ENCODE measurements around the gene RBMS3.
"Not testable (repeated sequence)": the region's sequence is repeated elsewhere in the genome, so short reads cannot be mapped to it uniquely, and the experiment has no call there.

Gene RBMS3

DNA sequence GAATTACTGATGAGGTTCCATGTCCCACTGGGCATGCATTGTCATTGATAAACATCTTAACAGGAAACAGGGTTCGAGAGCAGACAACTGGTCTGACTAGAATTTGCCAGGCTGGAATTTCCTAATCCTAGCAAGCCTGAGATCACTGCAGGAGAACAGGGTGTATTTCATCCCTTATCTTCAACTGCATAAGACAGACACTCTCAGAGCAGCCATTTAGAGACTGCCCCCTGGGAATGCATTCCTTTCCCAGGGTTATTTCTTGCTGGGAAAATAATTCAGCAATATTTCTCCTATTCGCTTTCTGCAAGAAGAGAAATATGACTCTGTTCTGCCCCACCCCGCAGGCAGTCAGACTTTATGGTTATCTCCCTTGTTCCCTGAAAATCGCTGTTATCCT, 113.1 kb downstream of the RBMS3 start:
- not testable (repeated sequence) for DNase-seq

DNA sequence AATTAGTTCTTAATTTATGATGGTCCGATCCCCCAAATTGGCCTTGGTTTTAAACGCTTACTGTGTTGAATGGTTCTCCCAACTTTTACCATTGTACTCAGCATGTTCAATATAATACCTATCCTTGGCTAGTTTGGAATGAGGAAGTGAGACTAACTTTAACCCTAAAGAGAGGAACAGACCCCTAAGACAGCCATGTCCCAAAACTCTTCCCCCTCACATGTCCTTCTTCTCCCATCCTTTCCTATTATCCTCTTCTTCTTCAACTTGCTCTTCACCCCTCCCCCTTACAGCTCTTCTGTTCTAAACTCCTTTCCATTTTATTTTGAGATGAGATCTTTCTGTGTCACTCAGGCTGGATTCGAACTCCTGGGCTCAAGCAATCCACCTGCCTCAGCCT, 116.5 kb downstream of the RBMS3 start:
- peak; percentile 0 for DNase-seq

DNA sequence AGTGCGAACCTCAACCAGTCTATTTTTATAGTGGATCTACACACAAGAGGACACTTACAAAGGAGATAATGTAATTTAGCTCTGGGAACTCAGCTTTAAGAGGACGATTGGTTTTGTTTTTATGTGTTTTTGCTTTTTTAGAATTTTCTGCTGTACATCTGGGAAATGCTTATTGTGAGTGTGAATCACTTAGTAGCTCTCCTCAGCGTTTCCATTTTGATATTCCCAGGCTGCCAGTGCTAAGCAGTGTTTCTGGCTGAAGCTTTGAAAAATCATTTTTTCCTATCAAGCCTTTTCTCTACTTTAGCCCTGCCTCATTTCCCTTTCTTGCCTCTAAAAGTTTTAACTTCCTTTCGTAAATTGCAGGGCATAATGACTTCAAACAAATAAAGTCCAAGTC, 117.9 kb downstream of the RBMS3 start:
- DNase-seq, result no peak

DNA sequence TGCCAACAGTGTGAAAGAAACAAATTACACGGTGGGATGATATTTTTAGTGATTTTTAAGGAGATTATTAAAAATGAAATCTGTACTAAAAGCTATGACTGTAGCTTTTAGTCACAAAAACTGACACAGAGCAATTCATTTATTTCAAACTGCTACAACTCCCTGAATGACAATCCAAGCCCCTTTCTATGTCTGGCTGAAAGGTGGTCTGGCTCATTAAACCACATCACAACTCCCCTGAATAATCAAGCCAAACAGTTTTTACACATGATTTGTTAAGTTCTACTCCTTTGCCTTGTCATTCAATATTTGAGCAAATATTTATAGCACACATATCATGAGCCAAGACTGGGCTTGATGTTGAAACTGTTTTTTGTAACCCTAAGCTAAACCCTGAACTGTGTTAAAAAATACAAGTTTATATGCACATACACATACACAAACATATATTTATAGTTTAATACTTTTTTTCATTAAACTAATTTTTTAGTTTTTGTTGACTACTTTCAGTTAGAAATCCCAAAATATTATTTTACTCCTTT, 125.5 kb downstream of the RBMS3 start:
- DNase-seq, result no peak

DNA sequence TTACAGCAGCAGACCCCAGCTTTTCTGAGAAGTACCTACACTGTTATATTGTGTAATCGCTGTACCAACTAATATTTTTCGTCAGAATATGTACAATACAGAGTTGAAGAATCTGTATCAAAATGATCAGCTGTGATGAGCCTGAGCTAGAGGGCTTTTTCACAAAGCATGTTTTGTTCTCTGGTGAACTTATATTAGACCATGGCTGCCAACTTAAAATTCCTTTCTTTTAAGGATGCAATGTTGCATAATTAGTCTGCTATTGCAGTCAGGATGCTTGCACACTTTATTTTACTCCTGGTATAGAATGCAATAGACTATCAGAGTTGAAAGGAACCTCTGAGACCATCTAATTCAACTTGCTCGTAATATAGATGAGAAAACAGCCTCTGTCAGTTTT, 127.8 kb downstream of the RBMS3 start:
- DNase-seq, result no peak

DNA sequence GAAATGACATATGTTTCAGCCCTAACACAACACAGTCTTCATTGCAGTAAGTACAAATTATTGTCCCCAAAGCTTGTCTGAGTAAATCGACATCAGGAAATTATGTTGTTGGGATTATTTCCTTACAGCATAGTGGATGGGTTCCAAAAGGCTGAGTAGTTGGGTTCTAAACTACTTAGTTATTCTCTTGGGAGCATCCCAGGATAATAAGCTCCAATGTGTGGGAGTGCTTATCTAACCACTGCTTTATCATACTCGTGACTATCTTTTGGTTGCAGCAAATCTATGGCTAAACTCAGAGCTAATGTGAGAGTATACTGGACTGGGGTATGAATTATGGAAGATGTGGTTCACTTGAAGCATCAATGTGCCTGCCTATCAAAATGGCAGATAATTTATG, 128.5 kb downstream of the RBMS3 start:
- no peak for DNase-seq

DNA sequence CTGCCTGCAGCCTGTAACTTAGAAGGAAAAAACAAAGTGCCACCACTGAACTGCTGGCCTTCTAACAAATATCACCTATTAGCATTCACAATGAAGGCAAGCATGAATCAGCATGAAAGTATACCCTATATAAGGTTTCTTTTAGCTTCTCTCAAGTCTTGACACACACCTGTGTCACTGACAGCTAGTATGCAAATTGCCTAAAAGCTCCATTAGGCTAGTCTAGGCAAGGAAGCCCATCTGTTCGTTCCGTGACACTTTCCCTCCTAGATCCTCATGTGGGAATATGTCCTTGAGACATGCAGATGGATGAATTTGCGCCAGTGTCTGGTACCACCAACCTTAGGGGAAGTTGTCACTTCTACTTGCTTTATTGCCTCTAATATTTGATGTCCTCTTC, 129.3 kb downstream of the RBMS3 start:
- DNase-seq, result no peak

DNA sequence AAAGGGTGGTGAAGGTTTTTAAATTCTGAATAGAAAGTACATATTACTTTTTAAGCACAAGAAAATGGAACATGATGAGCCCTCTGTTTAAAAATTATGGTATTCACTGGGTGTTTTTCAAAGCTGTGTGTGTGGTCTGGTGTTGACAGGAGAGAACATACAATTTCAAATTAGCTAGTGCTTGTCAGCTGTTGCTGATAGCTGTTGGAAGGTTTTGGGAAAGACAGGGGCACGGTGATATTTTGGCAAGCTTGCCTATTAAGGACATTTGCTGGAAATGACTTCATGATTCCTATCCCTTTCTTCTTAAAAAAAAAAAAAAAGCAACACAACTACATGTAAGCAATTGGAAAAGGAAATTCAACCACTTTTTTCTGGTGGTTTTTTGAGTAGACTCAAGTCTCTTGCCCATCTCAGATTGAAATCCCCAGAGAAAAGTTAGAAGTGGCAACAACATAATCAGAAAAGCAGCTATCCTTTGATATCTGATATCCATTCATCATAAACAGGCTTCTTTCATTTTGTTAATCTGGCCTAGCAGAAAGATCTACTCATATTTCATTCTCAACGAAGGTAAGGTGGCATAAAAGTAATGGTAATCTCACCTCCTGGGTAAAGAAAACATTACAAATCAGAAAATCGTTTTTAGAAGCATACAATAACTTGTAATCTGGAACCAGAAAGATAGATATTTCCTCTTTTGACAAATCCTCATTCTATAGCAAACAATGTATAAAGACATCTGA, 130.0 kb downstream of the RBMS3 start:
- no peak for DNase-seq

DNA sequence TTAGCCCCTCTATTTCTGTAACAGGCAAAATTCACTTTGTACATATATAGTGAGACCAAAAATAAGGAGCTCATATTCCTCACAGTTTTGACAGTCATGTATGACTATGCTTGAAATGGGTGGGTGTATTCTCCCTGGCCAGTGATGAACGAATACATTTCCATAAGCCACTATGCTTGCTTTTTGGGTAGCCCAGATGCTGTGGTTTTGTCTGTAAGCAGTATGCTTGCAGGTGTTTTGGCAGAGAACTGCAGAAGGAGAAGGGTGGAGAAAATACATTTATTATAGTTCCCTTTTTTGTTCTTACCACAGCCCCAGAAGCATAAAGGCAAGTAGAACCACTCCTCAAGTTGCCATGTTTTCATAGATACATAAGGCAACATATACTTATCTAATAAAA, 131.2 kb downstream of the RBMS3 start:
- DNase-seq, result peak; percentile 9

DNA sequence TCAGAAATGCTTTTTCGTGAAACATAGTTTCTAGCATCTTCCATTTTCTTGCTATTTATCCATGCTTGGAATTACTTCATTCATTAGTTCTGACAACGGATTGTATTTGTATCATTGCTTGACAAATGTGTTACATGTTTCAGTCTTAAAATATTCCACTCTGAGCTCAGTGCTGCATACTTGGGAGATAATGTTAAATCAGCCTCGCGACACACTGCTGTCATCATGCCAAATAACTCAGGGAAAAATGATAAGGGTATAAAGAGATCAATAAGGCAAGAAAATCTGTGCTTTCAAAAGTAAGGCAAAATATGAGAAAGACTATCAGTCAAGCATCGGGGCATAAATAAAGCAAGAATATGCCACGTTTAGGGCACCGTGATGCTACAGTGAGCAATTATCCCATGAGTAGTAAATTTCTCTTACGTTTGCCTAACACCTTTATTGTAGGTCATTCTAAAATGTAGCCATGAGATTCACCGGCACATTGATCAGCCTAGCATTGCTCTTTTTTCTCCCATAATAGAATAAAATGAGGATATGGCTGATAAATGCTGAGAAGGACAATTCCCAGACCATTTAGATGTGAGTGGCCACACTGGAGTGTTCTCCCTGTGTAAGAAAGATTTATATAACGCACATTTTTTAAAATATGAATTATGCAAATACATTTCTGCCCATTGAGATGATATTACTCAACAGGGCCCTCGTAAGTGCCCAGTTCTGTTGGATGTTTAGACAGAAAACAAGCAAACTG, 133.8 kb downstream of the RBMS3 start:
- DNase-seq, result no peak

DNA sequence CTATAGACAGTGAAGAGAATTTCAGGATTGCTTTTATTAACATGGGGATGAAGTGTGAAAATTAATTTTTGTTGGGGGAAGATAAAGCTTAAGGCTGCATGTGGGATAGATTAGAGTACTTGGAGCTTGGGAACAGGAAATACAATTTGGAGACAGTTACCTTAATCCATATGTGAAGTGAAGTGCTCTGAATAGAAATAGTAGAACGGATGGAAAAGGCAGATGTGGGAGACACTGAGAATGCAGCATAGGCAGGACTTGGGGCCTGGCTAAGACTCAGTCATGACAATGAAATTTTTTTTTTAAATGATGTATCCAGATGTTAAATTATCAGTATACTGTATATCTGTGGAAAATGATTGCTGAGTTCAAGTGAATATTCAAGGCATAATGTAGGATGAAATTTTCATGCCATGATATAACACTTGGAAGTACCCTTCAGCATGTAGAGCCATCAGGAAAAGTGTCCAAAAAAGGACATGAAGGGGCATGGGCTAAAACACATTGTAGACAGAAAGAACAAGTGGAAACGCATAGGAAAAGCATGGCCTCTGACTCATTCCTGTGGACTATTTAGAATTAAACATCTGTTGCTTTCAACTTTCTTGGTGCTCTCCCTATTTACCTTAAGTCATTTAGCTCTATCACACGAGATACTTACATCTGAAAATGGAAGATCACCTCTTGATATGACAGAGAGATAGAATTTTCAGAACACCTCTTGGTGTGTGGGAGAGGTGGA, 134.8 kb downstream of the RBMS3 start:
- DNase-seq, result no peak

DNA sequence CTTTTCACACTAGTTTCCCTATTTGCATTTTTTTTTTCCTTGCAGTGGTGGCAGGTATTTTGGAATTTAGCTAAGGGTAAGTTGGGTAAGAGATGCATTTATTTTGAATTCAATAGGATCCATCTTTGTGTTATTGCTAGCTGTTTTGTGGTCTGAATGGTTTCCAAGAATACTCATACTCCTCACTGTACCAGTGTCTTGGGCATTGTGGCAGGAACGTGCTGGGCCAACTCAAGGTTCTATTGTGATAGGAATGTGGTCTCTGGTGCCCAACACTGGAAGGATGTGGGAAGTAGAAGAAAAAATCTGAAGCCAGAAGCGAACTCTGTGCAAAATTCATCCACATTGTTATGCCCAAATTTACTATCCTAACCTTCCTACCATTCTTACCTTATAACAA, 135.6 kb downstream of the RBMS3 start:
- DNase-seq, result no peak

DNA sequence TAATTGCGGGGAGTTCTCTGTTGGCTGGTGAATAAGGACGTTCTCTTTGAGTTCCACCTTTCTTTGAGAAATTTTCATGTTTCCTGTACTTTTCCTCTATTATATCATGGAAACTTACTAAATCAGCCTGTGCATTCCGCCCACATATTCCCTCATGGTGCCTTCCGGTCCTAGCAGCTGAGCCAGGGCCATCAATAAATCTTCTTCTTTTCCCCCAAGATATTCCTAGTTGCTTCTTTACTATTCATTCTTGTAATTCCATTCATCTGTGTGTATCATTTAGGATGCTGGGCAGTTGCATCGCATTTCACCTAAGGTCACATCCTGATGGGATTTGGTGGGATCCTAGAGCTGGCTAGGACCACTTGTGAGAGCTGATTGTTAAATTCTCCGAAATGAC, 139.2 kb downstream of the RBMS3 start:
- no peak for DNase-seq

DNA sequence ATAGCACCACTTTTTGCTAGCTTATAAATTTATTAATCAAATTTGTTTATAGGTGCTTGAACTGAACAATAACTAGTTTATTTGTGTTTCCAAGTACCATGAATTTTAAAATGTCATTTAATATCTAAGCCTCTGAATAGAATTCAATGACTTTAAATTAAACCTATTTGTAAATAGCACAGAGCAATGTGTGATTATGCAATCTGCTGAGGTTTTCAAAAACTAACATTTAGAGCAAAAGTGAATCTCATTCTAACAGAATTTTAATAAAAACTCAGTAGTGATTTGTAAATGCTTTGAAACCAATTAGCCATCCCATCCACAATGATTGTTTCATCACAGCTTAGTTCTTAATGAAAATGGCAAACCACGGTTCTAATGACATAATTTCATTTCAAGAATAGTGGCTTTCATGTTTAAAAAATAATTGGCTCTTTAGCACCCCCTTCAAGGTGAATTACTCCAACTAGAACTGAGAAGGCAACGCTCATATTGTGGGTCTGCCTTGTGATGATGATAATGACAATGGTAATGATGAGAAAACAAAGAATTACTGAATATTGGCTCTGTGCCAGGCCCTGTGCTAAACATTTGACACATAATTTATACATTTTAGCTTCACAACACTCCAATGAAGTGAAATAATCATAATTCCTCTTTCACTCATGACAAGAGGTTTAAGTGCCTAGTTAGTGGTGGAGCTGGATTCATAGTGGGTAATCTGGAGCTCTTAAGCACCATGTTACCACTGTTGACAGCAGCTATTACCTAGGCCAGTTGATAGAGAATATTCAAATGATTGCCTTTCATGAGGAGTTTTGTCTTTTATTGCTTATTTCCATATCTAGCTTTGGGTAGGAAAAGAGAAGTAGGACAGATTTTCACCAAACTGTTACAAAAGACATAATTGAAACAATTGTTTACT, 145.7 kb downstream of the RBMS3 start:
- DNase-seq, result no peak

DNA sequence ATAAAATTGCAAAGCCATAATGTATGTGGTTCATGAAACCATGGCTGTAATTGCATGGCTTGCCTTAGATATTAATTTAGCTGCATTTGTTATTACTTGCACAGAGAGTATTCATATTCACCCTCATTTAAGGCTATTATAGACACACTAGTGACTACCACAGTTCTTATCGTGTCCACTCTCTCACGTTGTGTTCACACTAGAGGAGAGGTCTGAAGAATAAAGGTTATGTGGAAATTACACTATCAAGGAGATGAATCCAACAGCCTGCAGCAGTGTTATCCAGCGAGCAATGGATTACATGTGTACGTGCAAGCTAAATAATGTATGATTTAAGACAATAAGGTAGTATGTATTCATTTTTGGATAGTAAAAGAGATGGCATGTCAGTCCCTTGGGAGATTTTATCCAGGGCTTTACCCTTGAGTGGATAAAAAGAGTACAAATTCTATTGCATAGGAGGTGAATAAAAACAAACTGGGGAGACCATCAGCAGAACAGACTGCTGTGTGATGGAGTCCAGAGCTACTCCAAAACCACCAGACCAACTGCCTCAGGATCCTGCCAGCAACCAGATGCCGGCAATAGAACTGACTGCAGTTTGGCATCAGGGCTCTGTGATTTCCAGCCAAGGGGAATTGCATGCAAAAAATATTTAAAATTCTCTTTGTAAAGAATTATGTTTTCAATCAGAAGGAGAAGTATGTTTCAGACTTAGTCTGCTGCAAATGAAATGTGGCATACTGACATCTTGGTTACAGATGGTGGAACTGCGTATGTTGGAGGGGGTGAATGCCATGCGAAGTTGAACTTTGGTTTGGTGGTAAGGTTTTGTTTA, 146.6 kb downstream of the RBMS3 start:
- DNase-seq, result no peak

DNA sequence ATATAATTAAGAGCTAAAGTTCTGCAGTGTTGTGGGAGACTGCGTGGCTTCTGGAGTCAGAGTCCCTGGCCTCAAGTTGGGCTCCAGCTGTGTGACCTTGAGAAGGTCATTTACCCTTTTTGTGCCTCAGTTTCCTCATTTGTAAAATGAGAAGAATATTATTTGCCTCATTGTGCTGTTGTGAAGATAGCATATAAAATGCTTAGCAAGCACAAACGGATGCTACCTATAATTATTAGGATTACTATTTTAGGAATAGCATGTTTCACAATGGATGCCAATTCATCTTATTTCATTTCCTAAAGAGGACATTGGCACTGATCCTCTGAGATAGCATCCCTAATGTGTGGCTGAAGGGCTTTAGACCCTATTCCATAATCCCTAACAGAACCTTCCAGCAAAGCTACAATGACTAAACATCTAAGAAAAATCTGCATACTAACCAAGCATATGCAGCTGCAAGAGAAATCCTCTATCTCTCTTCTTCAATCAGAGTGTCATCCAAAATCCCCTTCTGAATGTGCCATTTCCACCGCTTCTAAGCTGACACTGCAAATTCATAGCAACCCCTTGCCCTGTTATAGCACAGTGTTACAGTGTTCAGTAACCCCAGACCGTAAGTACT, 148.3 kb downstream of the RBMS3 start:
- DNase-seq, result no peak

DNA sequence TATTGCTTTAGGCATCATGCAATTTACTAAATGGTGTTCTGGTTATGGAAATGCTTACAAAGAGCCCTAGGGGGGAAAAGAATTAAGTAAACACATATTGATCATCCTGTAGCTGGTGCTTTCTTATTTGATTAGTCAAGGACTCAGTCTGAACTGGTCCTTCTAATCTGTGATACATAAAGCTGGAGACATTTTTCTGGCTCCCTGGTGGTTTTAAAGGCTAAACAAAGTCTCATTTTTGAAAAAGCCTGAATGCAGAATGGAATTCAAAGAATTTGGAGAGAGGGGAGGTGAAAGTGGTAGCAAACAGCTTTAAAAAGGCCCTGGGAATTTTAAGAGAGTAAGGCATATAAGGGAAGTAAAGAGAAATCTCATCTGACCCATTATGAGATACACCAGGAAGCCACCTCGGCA, 149.7 kb downstream of the RBMS3 start:
- no peak for DNase-seq

DNA sequence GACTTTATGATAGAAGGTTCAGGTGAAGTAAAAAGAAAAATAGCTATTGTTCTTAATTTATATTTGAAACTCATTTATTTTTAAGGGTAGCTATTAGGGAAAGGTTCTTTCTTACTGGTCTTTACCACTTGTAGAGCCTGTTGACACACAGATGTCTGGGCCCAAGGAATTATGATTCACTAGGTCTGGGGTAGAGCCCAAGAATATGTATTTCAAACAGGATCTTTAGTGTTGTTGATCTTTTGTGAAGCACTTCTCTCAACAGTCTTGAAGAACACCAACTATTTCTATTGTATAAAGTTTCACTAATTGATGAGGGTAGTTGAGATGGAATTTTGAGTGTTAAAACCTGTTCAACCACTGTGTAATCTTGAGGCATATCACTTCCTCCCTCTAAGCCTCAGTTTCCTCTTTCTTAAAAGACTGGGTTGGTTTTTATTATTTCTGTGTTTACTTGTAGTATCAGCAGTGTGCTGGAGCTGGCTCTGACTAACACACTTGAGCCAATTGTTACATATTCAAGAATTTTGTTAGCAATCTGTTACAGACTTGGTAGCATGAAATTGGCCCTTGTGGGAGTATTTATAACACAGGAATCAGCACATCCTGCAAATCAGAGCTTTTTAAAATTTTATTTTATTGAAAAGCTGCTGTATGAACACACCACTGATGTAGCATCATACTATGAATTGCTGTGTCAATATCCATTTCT, 155.9 kb downstream of the RBMS3 start:
- peak; percentile 19 for DNase-seq

DNA sequence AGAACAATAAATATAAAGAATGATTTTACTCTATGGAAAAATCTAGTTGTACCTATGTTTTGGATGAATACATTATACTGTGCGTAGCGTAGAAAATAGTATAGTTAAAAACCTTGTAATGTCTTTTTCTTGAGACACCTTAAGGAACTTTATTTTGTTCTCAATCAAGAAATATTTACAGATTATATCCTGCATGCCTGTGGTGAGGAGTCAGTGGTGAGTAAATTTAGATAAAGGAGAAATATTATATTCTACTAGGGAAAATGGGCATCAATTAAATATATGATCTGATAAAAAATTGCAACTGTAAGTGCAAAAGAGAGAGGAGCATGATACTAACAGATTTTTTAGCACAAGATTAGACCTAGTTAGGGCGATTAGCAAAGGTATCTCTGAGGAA, 157.7 kb downstream of the RBMS3 start:
- DNase-seq, result no peak
